Uterus (tissue), 4 donors: ENCODE measurements around the gene PSMD1. TPM values are rescaled to one million over a fixed set of nuclear protein-coding genes. Genes with fewer than 3 reads are reported as not detected.
A peak's percentile ranks its signal among the peaks of the same experiment; 100 is the strongest.
"Not testable (repeated sequence)": the region's sequence is repeated elsewhere in the genome, so short reads cannot be mapped to it uniquely, and the experiment has no call there.

Source experiments
- DNase-seq, 2 donors: peaks; one replicate each; pipeline ENCODE4 v3.0.0-alpha.2; 2019 to 2020
- H3K27ac ChIP-seq, 2 donors: fragments of 200-600 bp; sonication (generic); 1 replicate in 1 of 2; 2 replicates in 1 of 2; pipeline ENCODE4 v1.5.1; 2016 to 2018
- H3K27me3 ChIP-seq, 2 donors: fragments of 200-600 bp; sonication (generic); one replicate each; pipeline ENCODE4 v1.5.1; 2018 to 2019; ENCODE audit warnings: control low read depth in 1 of 2
- H3K36me3 ChIP-seq, 2 donors: fragments of 200-600 bp; sonication (generic); one replicate each; pipeline ENCODE4 v1.5.1; 2019; ENCODE audit warnings: control low read depth in 1 of 2
- H3K4me1 ChIP-seq, 2 donors: fragments of 200-600 bp; sonication (generic); one replicate each; pipeline ENCODE4 v1.5.1; 2018 to 2019; ENCODE audit warnings: control low read depth in 1 of 2
- H3K4me3 ChIP-seq, 2 donors: fragments of 200-600 bp; sonication (generic); 1 replicate in 1 of 2; 2 replicates in 1 of 2; pipeline ENCODE4 v1.5.1; 2018 to 2019; ENCODE audit warnings: mild to moderate bottlenecking in 1 of 2
- H3K9me3 ChIP-seq, 2 donors: fragments of 200-600 bp; sonication (generic); one replicate each; pipeline ENCODE4 v1.5.1; 2019; ENCODE audit warnings: control low read depth in 1 of 2
- CTCF ChIP-seq, 4 experiments: fragments of 200-600 bp in 2 of 4; fragments of 450-650 bp in 2 of 4; sonication (generic) in 2 of 4; IDR thresholded peaks; one replicate each; pipeline ENCODE4 v1.5.1; 2016 to 2019; ENCODE audit warnings: antibody characterized with exemption in 4 of 4, mild to moderate bottlenecking in 2 of 4, moderate library complexity in 1 of 4
- POLR2A ChIP-seq, 2 donors: fragments of 450-650 bp; IDR thresholded peaks; one replicate each; pipeline ENCODE4 v1.6.1; 2016; ENCODE audit warnings: antibody characterized with exemption in 2 of 2, mild to moderate bottlenecking in 1 of 2, moderate library complexity in 1 of 2
- intact Hi-C: fragments of 100-400 bp; cut with DNase I; formaldehyde crosslinking; loops from one replicate; pipeline ENCODE4 v1.15.1; 2023; ENCODE audit warnings: low total_unique reads
- total RNA-seq, 4 donors: library from RNA; depleted of rRNA in 3 of 4; stranded (reverse); fragments of >200 nt in 3 of 4; gene quantifications; one replicate each; pipeline versions ENCODE4 v1.1.0 to v1.2.4, GENCODE V29; 2014 to 2023
- donor health status: DM: yes; HTN: yes; CAD: no.

Gene PSMD1
- total RNA-seq, 4 donors from 2014 or later = 54.4 to 96.6 (median 68.6) TPM

- Histone ChIP-seq H3K36me3 (no peaks in the 10 kb centered on the region), H3K27ac (peak overlapping the region in 1 of 2 donors; percentile 6), H3K4me1 (peaks cover 0 to 4% of the 10 kb centered on the region in 2 donors), H3K9me3 (no peaks in the 10 kb centered on the region), H3K4me3 (no peak overlapping the region), H3K27me3 (no peaks in the 10 kb centered on the region)
- TF ChIP-seq CTCF (IDR thresholded peaks at IDR 0.05) (no peak), POLR2A (IDR thresholded peaks at IDR 0.05) (no peak)
- no peak for DNase-seq
- intact Hi-C loops = no loop called here
Observed at GRCh38 chr2:231177156-231178025, 120.7 kb downstream of the PSMD1 start.

- H3K4me1 ChIP-seq, H3K4me3 ChIP-seq, intact Hi-C loops, H3K9me3 ChIP-seq, H3K27me3 ChIP-seq, DNase-seq, H3K27ac ChIP-seq, H3K36me3 ChIP-seq: not testable (repeated sequence)
Observed at GRCh38 chr2:231178805-231179204, 122.1 kb downstream of the PSMD1 start.

GRCh38 chr2:231181860-231182512 lies 125.3 kb downstream of the PSMD1 start:
- Histone ChIP-seq H3K9me3 (no peaks in the 10 kb centered on the region), H3K36me3 (no peaks in the 10 kb centered on the region), H3K4me3 (no peak overlapping the region), H3K27me3 (no peaks in the 10 kb centered on the region), H3K27ac (no peak overlapping the region), H3K4me1 (no peaks in the 10 kb centered on the region)
- intact Hi-C loops = no loop called here
- no peak for DNase-seq
- no peak for TF ChIP-seq POLR2A (IDR thresholded peaks at IDR 0.05)
- no peak for TF ChIP-seq CTCF (IDR thresholded peaks at IDR 0.05)

GRCh38 chr2:231182513-231182899 lies 125.8 kb downstream of the PSMD1 start:
- no peaks in the 10 kb centered on the region for H3K27me3 ChIP-seq
- DNase-seq = no peak
- TF ChIP-seq CTCF (IDR thresholded peaks at IDR 0.05) = no peak
- TF ChIP-seq POLR2A (IDR thresholded peaks at IDR 0.05) = no peak
- H3K9me3 ChIP-seq = no peaks in the 10 kb centered on the region
- H3K36me3 ChIP-seq = no peaks in the 10 kb centered on the region
- H3K27ac ChIP-seq = no peak overlapping the region
- no peak overlapping the region for H3K4me3 ChIP-seq
- intact Hi-C loops = no loop called here
- H3K4me1 ChIP-seq = no peaks in the 10 kb centered on the region

- Histone ChIP-seq H3K27me3 (no peaks in the 10 kb centered on the region), H3K4me1 (no peaks in the 10 kb centered on the region), H3K9me3 (no peaks in the 10 kb centered on the region), H3K4me3 (no peak overlapping the region), H3K36me3 (no peaks in the 10 kb centered on the region), H3K27ac (no peak overlapping the region)
- intact Hi-C loops = no loop called here
- DNase-seq = no peak
- TF ChIP-seq POLR2A (IDR thresholded peaks at IDR 0.05) = no peak
- TF ChIP-seq CTCF (IDR thresholded peaks at IDR 0.05) = no peak
Observed at GRCh38 chr2:231183851-231184250, 127.2 kb downstream of the PSMD1 start.
